IMR-90 (cell line): Measurements from ENCODE around the gene RFC2. TPM values are rescaled to one million over a fixed set of nuclear protein-coding genes. Genes with fewer than 3 reads are reported as not detected.

Experiments used
- ATAC-seq: fragments of 200-7000 bp; cut with Tn5 transposase; 2 replicates; pipeline ENCODE4 v1.9.1; 2020; ENCODE audit warnings: low read depth, mild to moderate bottlenecking, moderate library complexity
- BruUV-seq: library from RNA; stranded (reverse); fragments of 400-500 nt; replicated peaks from 2 replicates; lab custom pipeline; 2021; lab: Mats Ljungman, UMichigan
- CTCF ChIA-PET: fragments of 300-600 bp; formaldehyde crosslinking; extraction: SDS; loops from one replicate; lab custom pipeline; 2021; ENCODE audit warnings: antibody characterized with exemption; lab: Yijun Ruan, JAX
- POLR2A ChIA-PET: fragments of 300-600 bp; sonication (Branson Sonifier 250); formaldehyde crosslinking; loops from one replicate; lab custom pipeline; 2022; ENCODE audit warnings: antibody characterized with exemption; ENCODE audit not compliant: unreplicated experiment; lab: Charles Lee
- DNase-seq: peaks from one replicate; pipeline ENCODE4 v3.0.0; 2013
- H2AFZ ChIP-seq: replicated peaks from 2 replicates; pipeline ENCODE3; 2013; ENCODE audit warnings: low read length, mild to moderate bottlenecking; ENCODE audit not compliant: poor library complexity
- H2AK5ac ChIP-seq: 2 replicates; pipeline ENCODE4 v1.6.1; 2013; ENCODE audit warnings: low read depth, low read length, inconsistent platforms
- H2AK9ac ChIP-seq: replicated peaks from 2 replicates; pipeline ENCODE3; 2013; ENCODE audit warnings: mild to moderate bottlenecking, low read depth, low read length, moderate library complexity; ENCODE audit not compliant: poor library complexity
- H2BK120ac ChIP-seq: 2 replicates; pipeline ENCODE4 v1.6.1; 2013; ENCODE audit warnings: low read depth, low read length, inconsistent platforms
- H2BK15ac ChIP-seq: 3 replicates; pipeline ENCODE4 v1.6.1; 2013; ENCODE audit warnings: low read depth, low read length, inconsistent platforms
- H2BK20ac ChIP-seq: 2 replicates; pipeline ENCODE4 v1.6.1; 2013; ENCODE audit warnings: low read depth, mild to moderate bottlenecking, inconsistent platforms, low read length, moderate library complexity
- H2BK5ac ChIP-seq: 2 replicates; pipeline ENCODE4 v1.6.1; 2013; ENCODE audit warnings: mild to moderate bottlenecking, low read depth, low read length, inconsistent platforms; ENCODE audit not compliant: poor library complexity, severe bottlenecking
- H3K14ac ChIP-seq: replicated peaks from 2 replicates; pipeline ENCODE4 v1.6.1; 2013; ENCODE audit warnings: low read depth, low read length, inconsistent platforms
- H3K18ac ChIP-seq: 2 replicates; pipeline ENCODE4 v1.6.1; 2013; ENCODE audit warnings: low read depth, low read length, control low read depth
- H3K23ac ChIP-seq: 2 replicates; pipeline ENCODE4 v1.6.1; 2013; ENCODE audit warnings: low read depth, low read length, inconsistent platforms
- H3K27ac ChIP-seq: 2 replicates; pipeline ENCODE4 v1.5.1; 2013; ENCODE audit warnings: mild to moderate bottlenecking, control low read depth, low read length; ENCODE audit not compliant: insufficient read depth
- H3K27me3 ChIP-seq: 2 replicates; pipeline ENCODE4 v1.6.1; 2013; ENCODE audit warnings: low read length; ENCODE audit not compliant: control insufficient read depth, insufficient read depth
- H3K36me3 ChIP-seq: 2 replicates; pipeline ENCODE4 v1.6.1; 2013; ENCODE audit warnings: low read length, mixed read lengths; ENCODE audit not compliant: control insufficient read depth, insufficient read depth
- H3K4ac ChIP-seq: 2 replicates; pipeline ENCODE4 v1.6.1; 2013; ENCODE audit warnings: low read depth, low read length, inconsistent platforms
- H3K4me1 ChIP-seq: 2 replicates; pipeline ENCODE4 v1.6.1; 2013; ENCODE audit warnings: low read length, mixed read lengths; ENCODE audit not compliant: control insufficient read depth, insufficient read depth
- H3K4me2 ChIP-seq: 2 replicates; pipeline ENCODE4 v1.6.1; 2013; ENCODE audit warnings: low read depth, mild to moderate bottlenecking, control low read depth, low read length, moderate library complexity
- H3K4me3 ChIP-seq: 2 replicates; pipeline ENCODE4 v1.5.1; 2013; ENCODE audit warnings: low read depth, mild to moderate bottlenecking, control low read depth, low read length, moderate library complexity; ENCODE audit not compliant: insufficient read depth
- H3K56ac ChIP-seq: 2 replicates; pipeline ENCODE4 v1.6.1; 2013; ENCODE audit warnings: low read length, inconsistent platforms; ENCODE audit not compliant: insufficient read depth; ENCODE audit errors: extremely low read depth
- H3K79me1 ChIP-seq, 2 experiments: 2 replicates each; pipeline ENCODE4 v1.6.1; 2013; ENCODE audit warnings: low read length in 2 of 2, inconsistent platforms in 1 of 2, low read depth in 1 of 2
- H3K9ac ChIP-seq: 2 replicates; pipeline ENCODE4 v1.6.1; 2013; ENCODE audit warnings: low read depth, low read length, control low read depth
- H3K9me1 ChIP-seq: 2 replicates; pipeline ENCODE4 v1.6.1; 2013; ENCODE audit warnings: low read length, inconsistent platforms; ENCODE audit not compliant: insufficient read depth
- H3K9me3 ChIP-seq: 2 replicates; pipeline ENCODE4 v1.6.1; 2013; ENCODE audit warnings: low read length; ENCODE audit not compliant: control insufficient read depth, insufficient read depth
- H4K20me1 ChIP-seq: 2 replicates; pipeline ENCODE4 v1.6.1; 2013; ENCODE audit warnings: low read length, inconsistent platforms; ENCODE audit not compliant: insufficient read depth
- H4K5ac ChIP-seq: 2 replicates; pipeline ENCODE4 v1.6.1; 2013; ENCODE audit warnings: mild to moderate bottlenecking, low read depth, low read length, control low read depth
- H4K8ac ChIP-seq, 2 experiments: 2 replicates each; pipeline ENCODE4 v1.6.1; 2013; ENCODE audit warnings: low read depth in 2 of 2, low read length in 2 of 2, control low read depth in 1 of 2, inconsistent platforms in 1 of 2
- H4K91ac ChIP-seq: 2 replicates; pipeline ENCODE4 v1.6.1; 2013; ENCODE audit warnings: low read depth, low read length, inconsistent platforms; ENCODE audit not compliant: insufficient read depth
- BHLHE40 ChIP-seq: fragments of 150-350 bp; IDR thresholded peaks from 2 replicates; pipeline ENCODE4 v1.6.1; 2016; ENCODE audit warnings: mild to moderate bottlenecking, low read depth, low read length
- CHD1 ChIP-seq: IDR thresholded peaks from 2 replicates; pipeline ENCODE4 v1.6.1; 2012; ENCODE audit warnings: low read depth, low read length, improper control_type of control experiment
- CTCF ChIP-seq: conservative IDR thresholded peaks from 2 replicates; pipeline ENCODE4 v1.5.1; 2012; ENCODE audit warnings: mild to moderate bottlenecking, low read depth, low read length, improper control_type of control experiment
- ELK1 ChIP-seq: fragments of 150-350 bp; IDR thresholded peaks from 2 replicates; pipeline ENCODE4 v1.6.1; 2016; ENCODE audit warnings: low read depth, mild to moderate bottlenecking, low read length, moderate library complexity, borderline replicate concordance
- FOS ChIP-seq: fragments of 150-350 bp; IDR thresholded peaks from 2 replicates; pipeline ENCODE4 v1.6.1; 2016; ENCODE audit warnings: low read depth, low read length
- MAFK ChIP-seq: IDR thresholded peaks from 2 replicates; pipeline ENCODE4 v1.6.1; 2012; ENCODE audit warnings: low read depth, low read length, improper control_type of control experiment
- MAZ ChIP-seq: IDR thresholded peaks from 2 replicates; pipeline ENCODE4 v1.6.1; 2012; ENCODE audit warnings: low read depth, mild to moderate bottlenecking, low read length, improper control_type of control experiment, moderate library complexity, borderline replicate concordance
- NFE2L2 ChIP-seq: fragments of 150-350 bp; IDR thresholded peaks from 2 replicates; pipeline ENCODE4 v1.6.1; 2016; ENCODE audit warnings: low read depth, mild to moderate bottlenecking, low read length
- RCOR1 ChIP-seq: IDR thresholded peaks from 2 replicates; pipeline ENCODE4 v1.6.1; 2012; ENCODE audit warnings: mild to moderate bottlenecking, low read length, improper control_type of control experiment; ENCODE audit not compliant: insufficient replicate concordance
- RFX5 ChIP-seq: IDR thresholded peaks from 2 replicates; pipeline ENCODE4 v1.8.0; 2012; ENCODE audit warnings: low read depth, mild to moderate bottlenecking, low read length, moderate library complexity
- SMC3 ChIP-seq: fragments of 150-350 bp; IDR thresholded peaks from 2 replicates; pipeline ENCODE4 v1.6.1; 2016; ENCODE audit warnings: low read depth, mild to moderate bottlenecking, antibody characterized with exemption, low read length, moderate library complexity
- USF2 ChIP-seq: fragments of 150-350 bp; IDR thresholded peaks from 2 replicates; pipeline ENCODE4 v1.6.1; 2017; ENCODE audit warnings: mild to moderate bottlenecking, antibody characterized with exemption, low read length, low read depth
- WGBS, 2 experiments: methylation state at CpG; one replicate each; pipeline versions ENCODE4 v1.1.5 to v1.1.7; 2013; ENCODE audit warnings: missing lambda C conversion rate in 2 of 2; ENCODE audit not compliant: insufficient read length in 1 of 2; ENCODE audit errors: extremely low coverage in 2 of 2; 5-methylcytosine and 5-hydroxymethylcytosine counted together
- dilution Hi-C: fragments of 300-500 bp; cut with HindIII; formaldehyde crosslinking; loops from one replicate; pipeline ENCODE4 v1.14.3; 2018; ENCODE audit warnings: low sequenced_read_pairs; ENCODE audit not compliant: unreplicated experiment
- in situ Hi-C: fragments of 300-500 bp; cut with MboI; formaldehyde crosslinking; loops from 3 replicates; pipeline ENCODE4 v1.14.3; 2019; ENCODE audit warnings: low sequenced_read_pairs, inconsistent platforms, mixed read lengths
- intact Hi-C: fragments of 100-400 bp; cut with micrococcal nuclease; formaldehyde crosslinking; loops from 2 replicates; pipeline ENCODE4 v1.10.0; 2022
- polyA plus RNA-seq, 3 experiments: library from polyadenylated mRNA; depleted of rRNA; stranded (reverse); fragments of >200 nt; gene quantifications; 2 replicates each; pipeline ENCODE4 v1.2.3, GENCODE V29; 2012; ENCODE audit warnings: low replicate concordance in 1 of 3
- total RNA-seq: library from RNA; depleted of rRNA; stranded (reverse); fragments of >200 nt; gene quantifications from 2 replicates; pipeline ENCODE4 v1.2.3, GENCODE V29; 2012

The RFC2 gene
- total and polyA plus RNA-seq, 2 of the 4 experiments (the other 2 are of a cell fraction): 25.2 to 37.8 TPM

- TF ChIP-seq MAZ: no peak
These were observed 33.3 kb upstream of the RFC2 start (continued) for GRCh38 chr7:74287303-74288033.

- ATAC-seq: no peak
- no peak overlapping the region for H2BK20ac ChIP-seq
- no peak overlapping the region for H3K9ac ChIP-seq
- no TSS peak for BruUV-seq
- peaks cover 4 to 34% of the 10 kb centered on the region in 2 experiments; a peak in 3 of 4 replicates for H3K79me1 ChIP-seq
- H2AK5ac ChIP-seq: no peak overlapping the region
- H2AFZ ChIP-seq: no peak overlapping the region
- H3K27me3 ChIP-seq: no peaks in the 10 kb centered on the region
- intact Hi-C loops (no loop called here), in situ Hi-C loops (no loop called here), dilution Hi-C loops (no loop called here)
- no peak overlapping the region for H3K14ac ChIP-seq
- H3K4me2 ChIP-seq: no peak overlapping the region
- H2AK9ac ChIP-seq: no peak overlapping the region
- ChIA-PET POLR2A (no interaction called here), CTCF (no interaction called here)
- WGBS, 2 experiments: no CpG with 5 or more reads among the region's 11 CpGs
- DNase-seq: no peak
- peaks cover 12% of the 10 kb centered on the region for H4K20me1 ChIP-seq
- no peak overlapping the region for H3K18ac ChIP-seq
- H3K4me3 ChIP-seq: no peak overlapping the region
- TF ChIP-seq NFE2L2: no peak
- no peak for TF ChIP-seq SMC3
- TF ChIP-seq CTCF: no peak
- no peak for TF ChIP-seq RCOR1
- TF ChIP-seq RFX5: no peak
- no peak for TF ChIP-seq CHD1
- TF ChIP-seq FOS: no peak
- TF ChIP-seq MAZ: no peak
- no peak for TF ChIP-seq ELK1
- no peak for TF ChIP-seq USF2
- TF ChIP-seq BHLHE40: no peak
- no peak for TF ChIP-seq MAFK
- no peak overlapping the region for H2BK15ac ChIP-seq
- peaks cover 19% of the 10 kb centered on the region for H3K4me1 ChIP-seq
- peaks cover 13% of the 10 kb centered on the region for H3K9me1 ChIP-seq
- H3K4ac ChIP-seq: no peak overlapping the region
- H2BK5ac ChIP-seq: no peak overlapping the region
- H3K36me3 ChIP-seq: no peaks in the 10 kb centered on the region
- no peak overlapping the region for H3K56ac ChIP-seq
- no peak overlapping the region for H3K23ac ChIP-seq
- no peak overlapping the region for H4K5ac ChIP-seq
- no peak overlapping the region for H4K8ac ChIP-seq
- H3K9me3 ChIP-seq: no peaks in the 10 kb centered on the region
- no peak overlapping the region for H3K27ac ChIP-seq
- no peak overlapping the region for H2BK120ac ChIP-seq
- no peak overlapping the region for H4K91ac ChIP-seq
These were observed 31.9 kb upstream of the RFC2 start for GRCh38 chr7:74286131-74286530.
